ENCODE measurements around the gene TEX36. TPM values are rescaled to one million over a fixed set of nuclear protein-coding genes. Genes with fewer than 3 reads are reported as not detected.

The TEX36 gene
- total and polyA plus RNA-seq, 9 of the 15 experiments (the other 6 are each of a cell fraction or from before 2014, with no cell fraction given), result 0.10 to 0.82 (median 0.15) TPM; not detected in 6

- TF ChIP-seq BRF2 (IDR thresholded peaks at IDR 0.05; ENCODE audit: borderline replicate concordance, insufficient read depth, insufficient read length), result no peak
- no peak for TF ChIP-seq SRSF9 (IDR thresholded peaks at IDR 0.05; ENCODE audit: borderline replicate concordance, low read depth, low read length)
- TF ChIP-seq UBTF (IDR thresholded peaks at IDR 0.05; ENCODE audit: borderline replicate concordance in 1 of 2, low read depth in 2 of 2, low read length in 2 of 2), result no peak
- TF ChIP-seq, protein P1, sequence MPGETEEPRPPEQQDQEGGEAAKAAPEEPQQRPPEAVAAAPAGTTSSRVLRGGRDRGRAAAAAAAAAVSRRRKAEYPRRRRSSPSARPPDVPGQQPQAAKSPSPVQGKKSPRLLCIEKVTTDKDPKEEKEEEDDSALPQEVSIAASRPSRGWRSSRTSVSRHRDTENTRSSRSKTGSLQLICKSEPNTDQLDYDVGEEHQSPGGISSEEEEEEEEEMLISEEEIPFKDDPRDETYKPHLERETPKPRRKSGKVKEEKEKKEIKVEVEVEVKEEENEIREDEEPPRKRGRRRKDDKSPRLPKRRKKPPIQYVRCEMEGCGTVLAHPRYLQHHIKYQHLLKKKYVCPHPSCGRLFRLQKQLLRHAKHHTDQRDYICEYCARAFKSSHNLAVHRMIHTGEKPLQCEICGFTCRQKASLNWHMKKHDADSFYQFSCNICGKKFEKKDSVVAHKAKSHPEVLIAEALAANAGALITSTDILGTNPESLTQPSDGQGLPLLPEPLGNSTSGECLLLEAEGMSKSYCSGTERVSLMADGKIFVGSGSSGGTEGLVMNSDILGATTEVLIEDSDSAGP (CRISPR knock-in tag; IDR thresholded peaks at IDR 0.05), result no peak
- TF ChIP-seq CTBP1 (IDR thresholded peaks at IDR 0.05; ENCODE audit: borderline replicate concordance), result peak; percentile 62
- no peak for TF ChIP-seq ZSCAN29 (IDR thresholded peaks at IDR 0.05)
- no peak for TF ChIP-seq SLC30A9 (CRISPR knock-in tag; IDR thresholded peaks at IDR 0.05)
- 0 out of 2 replicates have a peak, but pooled peaks have one; percentile 54 for TF ChIP-seq ZNF395 (CRISPR knock-in tag; IDR thresholded peaks at IDR 0.05)
- no peak for TF ChIP-seq KLF16 (IDR thresholded peaks at IDR 0.05)
- no peak for TF ChIP-seq CEBPZ (IDR thresholded peaks at IDR 0.05; ENCODE audit: borderline replicate concordance, low read depth, low read length)
- no peak for TF ChIP-seq NFRKB (IDR thresholded peaks at IDR 0.05; ENCODE audit: low read depth)
- TF ChIP-seq ZSCAN32 (CRISPR knock-in tag; IDR thresholded peaks at IDR 0.05), result no peak
- TF ChIP-seq ZNF316 (IDR thresholded peaks at IDR 0.05), result no peak
- TF ChIP-seq ZNF445 (CRISPR knock-in tag; IDR thresholded peaks at IDR 0.05; ENCODE audit: low read depth), result no peak
- no peak for TF ChIP-seq ZNF3 (CRISPR knock-in tag; IDR thresholded peaks at IDR 0.05)
- TF ChIP-seq, protein P2, sequence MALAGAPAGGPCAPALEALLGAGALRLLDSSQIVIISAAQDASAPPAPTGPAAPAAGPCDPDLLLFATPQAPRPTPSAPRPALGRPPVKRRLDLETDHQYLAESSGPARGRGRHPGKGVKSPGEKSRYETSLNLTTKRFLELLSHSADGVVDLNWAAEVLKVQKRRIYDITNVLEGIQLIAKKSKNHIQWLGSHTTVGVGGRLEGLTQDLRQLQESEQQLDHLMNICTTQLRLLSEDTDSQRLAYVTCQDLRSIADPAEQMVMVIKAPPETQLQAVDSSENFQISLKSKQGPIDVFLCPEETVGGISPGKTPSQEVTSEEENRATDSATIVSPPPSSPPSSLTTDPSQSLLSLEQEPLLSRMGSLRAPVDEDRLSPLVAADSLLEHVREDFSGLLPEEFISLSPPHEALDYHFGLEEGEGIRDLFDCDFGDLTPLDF (CRISPR knock-in tag; IDR thresholded peaks at IDR 0.05), result 0 out of 2 replicates have a peak, but pooled peaks have one; percentile 61
Measured at GRCh38 chr10:125719173-125720001, 36.4 kb upstream of the TEX36 start, which contains the start of gene EDRF1 (continued).
